ENCODE measurements around the gene UBE2H.
A peak's percentile ranks its signal among the peaks of the same experiment; 100 is the strongest.

Gene UBE2H

DNA sequence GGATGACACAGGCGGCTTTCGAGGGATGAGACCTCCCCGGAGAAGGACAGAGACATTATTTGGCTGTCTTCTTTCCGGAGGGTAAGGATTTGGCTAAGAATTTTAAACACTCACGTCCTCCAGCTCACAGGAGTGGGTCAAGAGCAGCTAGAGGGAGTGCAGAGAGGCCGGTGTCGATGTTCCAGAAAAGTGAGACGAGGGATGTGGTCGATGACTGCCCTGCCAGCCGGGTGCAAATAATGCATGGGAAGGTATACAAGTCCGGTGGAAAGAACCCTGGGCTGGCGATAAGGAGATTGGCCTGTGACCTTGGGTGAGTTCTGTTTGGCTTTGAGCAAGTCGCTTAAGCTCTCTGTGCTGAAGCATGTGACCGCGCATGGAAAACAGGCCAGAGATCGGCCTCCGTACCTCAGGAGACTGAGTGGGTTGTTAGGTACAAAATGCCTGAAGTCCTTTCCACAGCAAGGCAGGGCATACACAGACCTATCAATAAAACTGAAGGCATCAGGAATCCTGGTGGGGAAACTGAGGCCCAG lies 149.1 kb downstream of the UBE2H start:
- H3K27ac ChIP-seq (replicated peaks; ENCODE audit: low read length) = no peak overlapping the region
- H3K27me3 ChIP-seq (ENCODE audit: control insufficient read depth in 3 of 3, insufficient read depth in 3 of 3, low read depth in 1 of 3, low read length in 3 of 3) = peaks cover 0 to 13% (median 1%) of the 10 kb centered on the region in 3 experiments
- H4K8ac ChIP-seq (ENCODE audit: low read depth, low read length) = no peak overlapping the region
- H3K23ac ChIP-seq (ENCODE audit: low read depth, low read length, poor library complexity) = no peak overlapping the region
- no peak overlapping the region for H3K9ac ChIP-seq (ENCODE audit: low read depth, low read length, poor library complexity)
- no peak overlapping the region for H3K4ac ChIP-seq (ENCODE audit: low read length)
- no peak for DNase-seq (ENCODE audit: low spot score)
- H3K36me3 ChIP-seq (replicated peaks in 1 of 2; ENCODE audit: control insufficient read depth in 2 of 2, insufficient read depth in 2 of 2, low read length in 2 of 2) = no peaks in the 10 kb centered on the region
- no peaks in the 10 kb centered on the region for H3K9me3 ChIP-seq (replicated peaks in 1 of 2; ENCODE audit: control insufficient read depth in 2 of 2, insufficient read depth in 1 of 2, low read depth in 1 of 2, low read length in 2 of 2)
- no peak overlapping the region for H3K14ac ChIP-seq (ENCODE audit: low read length)
- H3K4me2 ChIP-seq (ENCODE audit: insufficient read depth, low read length, poor library complexity, severe bottlenecking) = no peak overlapping the region
- no peak overlapping the region for H2BK120ac ChIP-seq (ENCODE audit: low read depth, low read length)
- H3K4me1 ChIP-seq (ENCODE audit: control insufficient read depth in 2 of 2, insufficient read depth in 1 of 2, low read depth in 1 of 2, low read length in 2 of 2) = no peaks in the 10 kb centered on the region
- no peak overlapping the region for H2AFZ ChIP-seq (ENCODE audit: low read length)
- no peaks in the 10 kb centered on the region for H3K79me1 ChIP-seq (ENCODE audit: low read depth, low read length)
- no CpG with 5 or more reads among the region's 17 CpGs for WGBS, 2 donors (ENCODE audit: extremely low coverage in 2 of 2, insufficient read length in 2 of 2, insufficient replicate concordance in 1 of 2)
- H2BK15ac ChIP-seq (ENCODE audit: low read length) = no peak overlapping the region
- H2AK5ac ChIP-seq (ENCODE audit: low read depth, low read length) = no peak overlapping the region
- no peak overlapping the region for H3K18ac ChIP-seq (ENCODE audit: low read length)
- no peak overlapping the region for H4K91ac ChIP-seq (ENCODE audit: low read depth, low read length, poor library complexity)
- H2BK12ac ChIP-seq (ENCODE audit: low read length) = no peak overlapping the region
- H3K4me3 ChIP-seq (ENCODE audit: low read length in 2 of 2) = no peak overlapping the region
- no peak overlapping the region for H2BK5ac ChIP-seq (ENCODE audit: low read length)

DNA sequence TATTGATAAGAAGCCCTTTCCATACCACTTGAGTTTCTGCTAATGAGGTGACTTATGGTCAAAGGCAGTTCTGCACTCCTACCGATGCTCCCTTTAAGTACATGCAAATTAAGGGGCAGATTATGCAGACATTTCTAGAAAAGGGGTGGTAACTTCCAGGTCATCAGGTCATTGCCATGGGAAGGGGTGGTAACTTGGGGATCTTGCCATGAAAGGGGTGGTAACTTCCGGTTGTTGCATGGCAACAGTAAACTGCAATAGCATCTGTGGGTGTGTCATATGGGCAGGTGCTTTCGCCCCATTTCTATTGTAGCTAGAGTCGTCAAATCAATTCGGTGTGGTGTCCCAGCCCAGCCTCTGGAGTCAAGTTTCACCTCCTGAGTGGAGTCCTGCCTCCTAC lies 150.9 kb downstream of the UBE2H start:
- Histone ChIP-seq H3K4me1 (ENCODE audit: control insufficient read depth in 2 of 2, insufficient read depth in 1 of 2, low read depth in 1 of 2, low read length in 2 of 2) (peaks cover 0 to 3% of the 10 kb centered on the region in 2 donors), H3K23ac (ENCODE audit: low read depth, low read length, poor library complexity) (no peak overlapping the region), H3K9ac (ENCODE audit: low read depth, low read length, poor library complexity) (no peak overlapping the region), H3K4me2 (ENCODE audit: insufficient read depth, low read length, poor library complexity, severe bottlenecking) (no peak overlapping the region), H2AK5ac (ENCODE audit: low read depth, low read length) (no peak overlapping the region), H3K9me3 (replicated peaks in 1 of 2; ENCODE audit: control insufficient read depth in 2 of 2, insufficient read depth in 1 of 2, low read depth in 1 of 2, low read length in 2 of 2) (no peaks in the 10 kb centered on the region), H3K36me3 (replicated peaks in 1 of 2; ENCODE audit: control insufficient read depth in 2 of 2, insufficient read depth in 2 of 2, low read length in 2 of 2) (no peaks in the 10 kb centered on the region), H3K4me3 (ENCODE audit: low read length in 2 of 2) (no peak overlapping the region), H3K14ac (ENCODE audit: low read length) (no peak overlapping the region), H4K8ac (ENCODE audit: low read depth, low read length) (no peak overlapping the region), H3K27ac (replicated peaks; ENCODE audit: low read length) (no peak overlapping the region), H2AFZ (ENCODE audit: low read length) (no peak overlapping the region), H2BK15ac (ENCODE audit: low read length) (no peak overlapping the region), H2BK5ac (ENCODE audit: low read length) (no peak overlapping the region), H3K27me3 (ENCODE audit: control insufficient read depth in 3 of 3, insufficient read depth in 3 of 3, low read depth in 1 of 3, low read length in 3 of 3) (peaks cover 0 to 13% (median 2%) of the 10 kb centered on the region in 3 experiments), H2BK12ac (ENCODE audit: low read length) (no peak overlapping the region), H3K4ac (ENCODE audit: low read length) (no peak overlapping the region), H3K18ac (ENCODE audit: low read length) (no peak overlapping the region), H4K91ac (ENCODE audit: low read depth, low read length, poor library complexity) (no peak overlapping the region), H3K79me1 (ENCODE audit: low read depth, low read length) (no peaks in the 10 kb centered on the region), H2BK120ac (ENCODE audit: low read depth, low read length) (no peak overlapping the region)
- DNase-seq (ENCODE audit: low spot score) = no peak
- WGBS, 2 donors (ENCODE audit: extremely low coverage in 2 of 2, insufficient read length in 2 of 2, insufficient replicate concordance in 1 of 2) = no CpG with 5 or more reads among the region's 5 CpGs

- whole genome bisulfite sequencing, 2 donors (ENCODE audit: extremely low coverage in 2 of 2, insufficient read length in 2 of 2, insufficient replicate concordance in 1 of 2) = no CpG with 5 or more reads among the region's 7 CpGs
These were observed 151.9 kb downstream of the UBE2H start for GRCh38 chr7:129800901-129801300.

GRCh38 chr7:129799350-129799955 lies 153.3 kb downstream of the UBE2H start:
- H2AK5ac ChIP-seq (ENCODE audit: low read depth, low read length) = peak overlapping the region; percentile 81
- no peaks in the 10 kb centered on the region for H3K9me3 ChIP-seq (replicated peaks in 1 of 2; ENCODE audit: control insufficient read depth in 2 of 2, insufficient read depth in 1 of 2, low read depth in 1 of 2, low read length in 2 of 2)
- H3K9ac ChIP-seq (ENCODE audit: low read depth, low read length, poor library complexity) = no peak overlapping the region
- H2BK15ac ChIP-seq (ENCODE audit: low read length) = no peak overlapping the region
- peak overlapping the region; percentile 51 for H3K18ac ChIP-seq (ENCODE audit: low read length)
- H2BK12ac ChIP-seq (ENCODE audit: low read length) = peak overlapping the region; percentile 14
- no peak overlapping the region for H3K4ac ChIP-seq (ENCODE audit: low read length)
- no CpG with 5 or more reads among the region's 13 CpGs for WGBS, 2 donors (ENCODE audit: extremely low coverage in 2 of 2, insufficient read length in 2 of 2, insufficient replicate concordance in 1 of 2)
- H3K14ac ChIP-seq (ENCODE audit: low read length) = no peak overlapping the region
- H2AFZ ChIP-seq (ENCODE audit: low read length) = no peak overlapping the region
- no peak overlapping the region for H3K4me2 ChIP-seq (ENCODE audit: insufficient read depth, low read length, poor library complexity, severe bottlenecking)
- H4K8ac ChIP-seq (ENCODE audit: low read depth, low read length) = no peak overlapping the region
- peak overlapping the region; percentile 19 for H2BK120ac ChIP-seq (ENCODE audit: low read depth, low read length)
- H3K4me1 ChIP-seq (ENCODE audit: control insufficient read depth in 2 of 2, insufficient read depth in 1 of 2, low read depth in 1 of 2, low read length in 2 of 2) = peaks cover 0 to 5% of the 10 kb centered on the region in 2 donors
- no peak overlapping the region for H2BK5ac ChIP-seq (ENCODE audit: low read length)
- peak overlapping the region; percentile 41 for H4K91ac ChIP-seq (ENCODE audit: low read depth, low read length, poor library complexity)
- H3K36me3 ChIP-seq (replicated peaks in 1 of 2; ENCODE audit: control insufficient read depth in 2 of 2, insufficient read depth in 2 of 2, low read length in 2 of 2) = no peaks in the 10 kb centered on the region
- no peak overlapping the region for H3K27ac ChIP-seq (replicated peaks; ENCODE audit: low read length)
- H3K27me3 ChIP-seq (ENCODE audit: control insufficient read depth in 3 of 3, insufficient read depth in 3 of 3, low read depth in 1 of 3, low read length in 3 of 3) = peaks cover 0 to 17% (median 2%) of the 10 kb centered on the region in 3 experiments
- H3K23ac ChIP-seq (ENCODE audit: low read depth, low read length, poor library complexity) = no peak overlapping the region
- H3K4me3 ChIP-seq (ENCODE audit: low read length in 2 of 2) = no peak overlapping the region
- H3K79me1 ChIP-seq (ENCODE audit: low read depth, low read length) = no peaks in the 10 kb centered on the region
- DNase-seq (ENCODE audit: low spot score) = no peak

More at GRCh38 chr7:129800901-129801300, 151.9 kb downstream of the UBE2H start:
- H3K4me3 ChIP-seq (ENCODE audit: low read length in 2 of 2) = no peak overlapping the region
- no peak overlapping the region for H3K27ac ChIP-seq (replicated peaks; ENCODE audit: low read length)
- H3K4me2 ChIP-seq (ENCODE audit: insufficient read depth, low read length, poor library complexity, severe bottlenecking) = no peak overlapping the region
- H2BK5ac ChIP-seq (ENCODE audit: low read length) = no peak overlapping the region
- H3K23ac ChIP-seq (ENCODE audit: low read depth, low read length, poor library complexity) = no peak overlapping the region
- H4K91ac ChIP-seq (ENCODE audit: low read depth, low read length, poor library complexity) = no peak overlapping the region
- no peak overlapping the region for H2AFZ ChIP-seq (ENCODE audit: low read length)
- H3K27me3 ChIP-seq (ENCODE audit: control insufficient read depth in 3 of 3, insufficient read depth in 3 of 3, low read depth in 1 of 3, low read length in 3 of 3) = peaks cover 0 to 17% (median 2%) of the 10 kb centered on the region in 3 experiments
- H2BK12ac ChIP-seq (ENCODE audit: low read length) = no peak overlapping the region
- H3K36me3 ChIP-seq (replicated peaks in 1 of 2; ENCODE audit: control insufficient read depth in 2 of 2, insufficient read depth in 2 of 2, low read length in 2 of 2) = no peaks in the 10 kb centered on the region
- no peak for DNase-seq (ENCODE audit: low spot score)
- no peak overlapping the region for H2AK5ac ChIP-seq (ENCODE audit: low read depth, low read length)
- H3K14ac ChIP-seq (ENCODE audit: low read length) = no peak overlapping the region
- H2BK15ac ChIP-seq (ENCODE audit: low read length) = no peak overlapping the region
- H3K79me1 ChIP-seq (ENCODE audit: low read depth, low read length) = no peaks in the 10 kb centered on the region
- no peaks in the 10 kb centered on the region for H3K9me3 ChIP-seq (replicated peaks in 1 of 2; ENCODE audit: control insufficient read depth in 2 of 2, insufficient read depth in 1 of 2, low read depth in 1 of 2, low read length in 2 of 2)
- H2BK120ac ChIP-seq (ENCODE audit: low read depth, low read length) = no peak overlapping the region
- H3K4me1 ChIP-seq (ENCODE audit: control insufficient read depth in 2 of 2, insufficient read depth in 1 of 2, low read depth in 1 of 2, low read length in 2 of 2) = peaks cover 0 to 5% of the 10 kb centered on the region in 2 donors
- peak overlapping the region; percentile 44 for H3K18ac ChIP-seq (ENCODE audit: low read length)
- H3K4ac ChIP-seq (ENCODE audit: low read length) = no peak overlapping the region
- H3K9ac ChIP-seq (ENCODE audit: low read depth, low read length, poor library complexity) = no peak overlapping the region
- H4K8ac ChIP-seq (ENCODE audit: low read depth, low read length) = no peak overlapping the region

All from neuronal stem cell (in vitro differentiated cells).